ENCODE results near the gene DNAJC10.

Gene DNAJC10

GRCh38 chr2:182798736-182799135 is 82.7 kb downstream of the DNAJC10 start:
- DNase-seq (ENCODE audit: low spot score), result no peak

- DNase-seq (ENCODE audit: low spot score), result no peak
Measured at GRCh38 chr2:182804128-182804527, 88.1 kb downstream of the DNAJC10 start.

GRCh38 chr2:182807319-182807718 is 91.3 kb downstream of the DNAJC10 start:
- DNase-seq (ENCODE audit: low spot score), result no peak

- DNase-seq (ENCODE audit: low spot score), result no peak
Measured at GRCh38 chr2:182810087-182810486, 94.0 kb downstream of the DNAJC10 start.

GRCh38 chr2:182814380-182814779 is 98.3 kb downstream of the DNAJC10 start:
- no peak for DNase-seq (ENCODE audit: low spot score)

- no peak for DNase-seq (ENCODE audit: low spot score)
Measured at GRCh38 chr2:182814804-182815203, 98.7 kb downstream of the DNAJC10 start.

- no peak for DNase-seq (ENCODE audit: low spot score)
Measured at GRCh38 chr2:182816866-182817265, 100.8 kb downstream of the DNAJC10 start.

- DNase-seq (ENCODE audit: low spot score), result no peak
Measured at GRCh38 chr2:182817558-182817957, 101.5 kb downstream of the DNAJC10 start.

GRCh38 chr2:182818501-182818900 is 102.4 kb downstream of the DNAJC10 start:
- no peak for DNase-seq (ENCODE audit: low spot score)

- DNase-seq (ENCODE audit: low spot score), result no peak
Measured at GRCh38 chr2:182818925-182819324, 102.9 kb downstream of the DNAJC10 start.

GRCh38 chr2:182819412-182819811 is 103.4 kb downstream of the DNAJC10 start:
- no peak for DNase-seq (ENCODE audit: low spot score)

GRCh38 chr2:182821182-182821581 is 105.1 kb downstream of the DNAJC10 start:
- DNase-seq (ENCODE audit: low spot score), result no peak

GRCh38 chr2:182822733-182823132 is 106.7 kb downstream of the DNAJC10 start:
- DNase-seq (ENCODE audit: low spot score), result no peak

- DNase-seq (ENCODE audit: low spot score), result no peak
Measured at GRCh38 chr2:182824056-182824766, 108.2 kb downstream of the DNAJC10 start.

GRCh38 chr2:182824767-182825158 is 108.7 kb downstream of the DNAJC10 start:
- no peak for DNase-seq (ENCODE audit: low spot score)

- DNase-seq (ENCODE audit: low spot score), result no peak
Measured at GRCh38 chr2:182826064-182826463, 110.0 kb downstream of the DNAJC10 start.

GRCh38 chr2:182826496-182826895 is 110.4 kb downstream of the DNAJC10 start:
- no peak for DNase-seq (ENCODE audit: low spot score)

- DNase-seq (ENCODE audit: low spot score), result no peak
Measured at GRCh38 chr2:182827182-182827879, 111.3 kb downstream of the DNAJC10 start.

GRCh38 chr2:182831101-182831500 is 115.0 kb downstream of the DNAJC10 start:
- no peak for DNase-seq (ENCODE audit: low spot score)

- no peak for DNase-seq (ENCODE audit: low spot score)
Measured at GRCh38 chr2:182831921-182832320, 115.9 kb downstream of the DNAJC10 start.

- no peak for DNase-seq (ENCODE audit: low spot score)
Measured at GRCh38 chr2:182833084-182833854, 117.2 kb downstream of the DNAJC10 start.

- no peak for DNase-seq (ENCODE audit: low spot score)
Measured at GRCh38 chr2:182834293-182834692, 118.2 kb downstream of the DNAJC10 start.

- DNase-seq (ENCODE audit: low spot score), result no peak
Measured at GRCh38 chr2:182836451-182836850, 120.4 kb downstream of the DNAJC10 start.

Data from AG08396 (cell line).